ENCODE data around the gene TMEM161B.

DNA sequence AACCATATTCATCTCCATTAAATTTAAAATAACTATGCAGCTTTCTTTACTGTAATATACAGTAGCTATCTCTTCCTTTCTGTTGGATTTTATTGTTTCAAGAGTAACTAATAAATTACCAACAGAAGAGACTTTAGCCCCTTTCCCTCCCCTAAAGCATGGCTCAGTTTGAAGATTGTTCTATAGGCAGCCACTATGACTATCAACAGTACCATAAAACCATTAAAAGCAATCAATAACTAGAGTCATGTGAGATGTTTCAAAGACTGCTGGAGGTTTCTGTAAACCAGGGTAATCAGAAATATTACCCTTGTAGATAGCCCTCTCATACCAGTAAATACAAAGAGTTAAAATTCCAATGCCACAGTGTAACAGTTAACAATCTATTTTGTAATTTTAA is 73.0 kb downstream of the TMEM161B start:
- TF ChIP-seq POLR2A (IDR thresholded peaks at IDR 0.05), result no peak
- TF ChIP-seq, protein P1, sequence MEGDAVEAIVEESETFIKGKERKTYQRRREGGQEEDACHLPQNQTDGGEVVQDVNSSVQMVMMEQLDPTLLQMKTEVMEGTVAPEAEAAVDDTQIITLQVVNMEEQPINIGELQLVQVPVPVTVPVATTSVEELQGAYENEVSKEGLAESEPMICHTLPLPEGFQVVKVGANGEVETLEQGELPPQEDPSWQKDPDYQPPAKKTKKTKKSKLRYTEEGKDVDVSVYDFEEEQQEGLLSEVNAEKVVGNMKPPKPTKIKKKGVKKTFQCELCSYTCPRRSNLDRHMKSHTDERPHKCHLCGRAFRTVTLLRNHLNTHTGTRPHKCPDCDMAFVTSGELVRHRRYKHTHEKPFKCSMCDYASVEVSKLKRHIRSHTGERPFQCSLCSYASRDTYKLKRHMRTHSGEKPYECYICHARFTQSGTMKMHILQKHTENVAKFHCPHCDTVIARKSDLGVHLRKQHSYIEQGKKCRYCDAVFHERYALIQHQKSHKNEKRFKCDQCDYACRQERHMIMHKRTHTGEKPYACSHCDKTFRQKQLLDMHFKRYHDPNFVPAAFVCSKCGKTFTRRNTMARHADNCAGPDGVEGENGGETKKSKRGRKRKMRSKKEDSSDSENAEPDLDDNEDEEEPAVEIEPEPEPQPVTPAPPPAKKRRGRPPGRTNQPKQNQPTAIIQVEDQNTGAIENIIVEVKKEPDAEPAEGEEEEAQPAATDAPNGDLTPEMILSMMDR (IDR thresholded peaks at IDR 0.05), result no peak
